K562 (cell line): ENCODE measurements around the gene BNIPL. TPM values are rescaled to one million over a fixed set of nuclear protein-coding genes. Genes with fewer than 3 reads are reported as not detected.

Source experiments
- ARID3B ChIP-seq: fragments of 250-450 bp; sonication (Bioruptor Pico); IDR thresholded peaks from 2 replicates; pipeline ENCODE4 v1.4.0; 2020; ENCODE audit warnings: borderline replicate concordance
- CBFA2T2 ChIP-seq: fragments of 450-650 bp; conservative IDR thresholded peaks from 2 replicates; pipeline ENCODE4 v1.6.1; 2017; ENCODE audit warnings: mild to moderate bottlenecking
- CTBP1 ChIP-seq: fragments of 450-650 bp; IDR thresholded peaks from 2 replicates; pipeline ENCODE4 v1.6.1; 2016; ENCODE audit warnings: borderline replicate concordance
- E2F8 ChIP-seq: fragments of 450-650 bp; IDR thresholded peaks from 2 replicates; pipeline ENCODE4 v1.7.1; 2018; ENCODE audit warnings: mild to moderate bottlenecking, low read depth; ENCODE audit not compliant: partially characterized antibody
- EP400 ChIP-seq: fragments of 450-650 bp; IDR thresholded peaks from 2 replicates; pipeline ENCODE4 v1.6.1; 2017; ENCODE audit warnings: antibody characterized with exemption, mild to moderate bottlenecking, moderate library complexity
- MECOM ChIP-seq: fragments of 250-450 bp; sonication (Bioruptor Pico); IDR thresholded peaks from 2 replicates; pipeline ENCODE4 v1.8.0; 2022; ENCODE audit warnings: inconsistent platforms
- MEIS2 ChIP-seq: fragments of 450-650 bp; IDR thresholded peaks from 2 replicates; pipeline ENCODE4 v1.6.1; 2014; ENCODE audit warnings: mild to moderate bottlenecking; ENCODE audit not compliant: partially characterized antibody
- NFIC ChIP-seq: fragments of 450-650 bp; IDR thresholded peaks from 2 replicates; pipeline ENCODE4 v1.6.1; 2017; ENCODE audit warnings: mild to moderate bottlenecking, inconsistent platforms
- PBX2 ChIP-seq, 2 experiments: IDR thresholded peaks in 1 of 2; conservative IDR thresholded peaks in 1 of 2; 2 replicates each; pipeline ENCODE4 v1.6.1; 2016; ENCODE audit warnings: low read depth in 2 of 2, mild to moderate bottlenecking in 1 of 2, missing compliant biosample characterization in 1 of 2, missing genetic modification characterization in 1 of 2, moderate library complexity in 1 of 2
- RAD51 ChIP-seq: fragments of 450-650 bp; IDR thresholded peaks from 2 replicates; pipeline ENCODE4 v1.7.1; 2016; ENCODE audit warnings: low read depth, mild to moderate bottlenecking, borderline replicate concordance
- SMARCE1 ChIP-seq: fragments of 450-650 bp; IDR thresholded peaks from 2 replicates; pipeline ENCODE4 v1.7.1; 2016; ENCODE audit warnings: mild to moderate bottlenecking
- SOX6 ChIP-seq: fragments of 450-650 bp; IDR thresholded peaks from 2 replicates; pipeline ENCODE4 v1.6.1; 2014; ENCODE audit warnings: mild to moderate bottlenecking
- USF1 ChIP-seq: sonication (generic); formaldehyde crosslinking; IDR thresholded peaks from 2 replicates; pipeline ENCODE4 v1.9.0; 2022; ENCODE audit warnings: mild to moderate bottlenecking, missing genetic modification reagents
- ZNF592 ChIP-seq: fragments of 450-650 bp; IDR thresholded peaks from 2 replicates; pipeline ENCODE4 v1.6.1; 2017; ENCODE audit warnings: antibody characterized with exemption, mild to moderate bottlenecking
- ZNF785 ChIP-seq: fragments of 250-450 bp; sonication (Bioruptor Pico); IDR thresholded peaks from 2 replicates; pipeline ENCODE4 v1.4.0; 2020; ENCODE audit warnings: mild to moderate bottlenecking
- polyA plus RNA-seq, 8 experiments: library from polyadenylated mRNA; depleted of rRNA in 4 of 8; stranded (reverse) in 5 of 8; unstranded in 3 of 8; fragments of >200 nt; fragmentation: Nextera tagmentation in 2 of 8; fragmentation: Illumina TruSeq in 1 of 8; extraction: Ambion mirVana in 2 of 8; extraction: Trizol in 1 of 8; gene quantifications; 2 replicates each; pipeline versions ENCODE4 v1.2.1 to v1.2.3, GENCODE V29; 2011 to 2014; ENCODE audit warnings: inconsistent platforms in 1 of 8, missing spikeins in 1 of 8
- total RNA-seq, 7 experiments: library from RNA; depleted of rRNA in 6 of 7; stranded (reverse); fragments of >200 nt in 6 of 7; fragmentation: Illumina TruSeq in 2 of 7; extraction: Trizol in 2 of 7; gene quantifications; 2 replicates each; pipeline versions ENCODE4 v1.2.1 to v1.2.3, GENCODE V29; 2011 to 2021; ENCODE audit warnings: low replicate concordance in 1 of 7

The BNIPL gene
- total and polyA plus RNA-seq, 9 of the 15 experiments (the other 6 are each of a cell fraction or from before 2014, with no cell fraction given), result 0.08 to 1.4 (median 0.68) TPM

- peak; percentile 44; the same call in 1 of the 2 replicates for TF ChIP-seq ZNF592
- TF ChIP-seq NFIC, result no peak
- peak; percentile 60; the same call in 1 of the 2 replicates for TF ChIP-seq CTBP1
- peak; percentile 86 for TF ChIP-seq USF1 (CRISPR knock-in tag)
- peak; percentile 37; the same call in 1 of the 2 replicates for TF ChIP-seq CBFA2T2
- no peak for TF ChIP-seq ZNF785 (CRISPR knock-in tag)
- no peak for TF ChIP-seq ARID3B (CRISPR knock-in tag)
- TF ChIP-seq MEIS2, result peak; percentile 41
- peak; percentile 39 for TF ChIP-seq EP400
- peak; percentile 40 for TF ChIP-seq SOX6
- no peak for TF ChIP-seq PBX2 (CRISPR knock-in tag; IDR thresholded peaks at IDR 0.05; ENCODE audit: low read depth)
- 0 out of 2 replicates have a peak, but pooled peaks have one; percentile 5 for TF ChIP-seq PBX2 (tag; conservative IDR thresholded peaks at IDR 0.05; ENCODE audit: low read depth)
- peak; percentile 83 for TF ChIP-seq RAD51
- peak; percentile 80; the same call in 1 of the 2 replicates for TF ChIP-seq SMARCE1
- TF ChIP-seq E2F8, result peak; percentile 30
- peak; percentile 67; the same call in 1 of the 2 replicates for TF ChIP-seq MECOM
These were observed 34.8 kb upstream of the BNIPL start (continued) for GRCh38 chr1:151001602-151002001.
